Spleen (tissue), 11 donors: ENCODE measurements around the gene PTPN2. TPM values are rescaled to one million over a fixed set of nuclear protein-coding genes. Genes with fewer than 3 reads are reported as not detected.

Experiments
- DNase-seq: peaks from one replicate; pipeline ENCODE4 v3.0.0-alpha.2; 2020
- H3K27ac ChIP-seq, 8 donors: fragments of 200-600 bp; sonication (generic) in 7 of 8; 1 replicate in 4 of 8; 2 replicates in 4 of 8; pipeline versions ENCODE4 v1.5.0 to v1.8.0; 2016 to 2021; ENCODE audit warnings: inconsistent platforms in 4 of 8, mild to moderate bottlenecking in 4 of 8, moderate library complexity in 1 of 8
- H3K27me3 ChIP-seq, 7 donors: fragments of 200-600 bp; sonication (generic) in 6 of 7; replicated peaks in 1 of 7; 1 replicate in 4 of 7; 2 replicates in 3 of 7; pipeline versions ENCODE4 v1.5.0 to v1.8.0; 2016 to 2021; ENCODE audit warnings: inconsistent platforms in 3 of 7, mild to moderate bottlenecking in 1 of 7
- H3K36me3 ChIP-seq, 6 donors: fragments of 200-600 bp; sonication (generic) in 5 of 6; 1 replicate in 4 of 6; 2 replicates in 2 of 6; pipeline versions ENCODE4 v1.5.0 to v1.8.0; 2016 to 2021; ENCODE audit warnings: inconsistent platforms in 2 of 6
- H3K4me1 ChIP-seq, 6 donors: fragments of 200-600 bp; sonication (generic) in 5 of 6; 1 replicate in 3 of 6; 2 replicates in 3 of 6; pipeline versions ENCODE4 v1.5.0 to v1.8.0; 2016 to 2021; ENCODE audit warnings: inconsistent platforms in 3 of 6
- H3K4me3 ChIP-seq, 8 donors: fragments of 200-600 bp; sonication (generic) in 7 of 8; 1 replicate in 4 of 8; 2 replicates in 4 of 8; pipeline versions ENCODE4 v1.5.0 to v1.8.0; 2016 to 2021; ENCODE audit warnings: inconsistent platforms in 4 of 8, mild to moderate bottlenecking in 4 of 8, moderate library complexity in 2 of 8
- H3K9me3 ChIP-seq, 8 donors: fragments of 200-600 bp; sonication (generic) in 7 of 8; 1 replicate in 4 of 8; 2 replicates in 4 of 8; pipeline versions ENCODE4 v1.5.0 to v1.8.0; 2016 to 2021; ENCODE audit warnings: inconsistent platforms in 4 of 8
- POLR2A ChIP-seq, 3 donors: fragments of 450-650 bp; IDR thresholded peaks; one replicate each; pipeline ENCODE4 v1.5.1; 2017; ENCODE audit warnings: antibody characterized with exemption in 3 of 3, mild to moderate bottlenecking in 1 of 3
- POLR2AphosphoS5 ChIP-seq, 3 donors: sonication (generic); formaldehyde crosslinking; IDR thresholded peaks; one replicate each; pipeline ENCODE4 v1.5.1; 2017; ENCODE audit warnings: antibody characterized with exemption in 3 of 3
- WGBS, 5 donors: extraction: QIAGEN DNeasy Blood & Tissue Kit in 3 of 5; methylation state at CpG; one replicate each; pipeline versions ENCODE4 v1.1.5 to v1.1.7; 2013 to 2018; 5-methylcytosine and 5-hydroxymethylcytosine counted together
- intact Hi-C: fragments of 100-400 bp; cut with DNase I; formaldehyde crosslinking; loops from one replicate; pipeline ENCODE4 v1.15.0; 2023; ENCODE audit warnings: low total_unique reads
- polyA plus RNA-seq, 3 donors: library from polyadenylated mRNA; stranded (reverse); fragments of 200-250 nt; gene quantifications; one replicate each; pipeline ENCODE4 v1.2.1, GENCODE V29; 2013
- total RNA-seq, 7 donors: library from RNA; depleted of rRNA in 3 of 7; stranded (reverse); fragments of >200 nt in 3 of 7; fragmentation: NEBNext Ultra II Directional in 4 of 7; extraction: Animal tissue kit (Norgen Biotek cat#: 25700) in 4 of 7; gene quantifications; one replicate each; pipeline versions ENCODE4 v1.1.0 to v1.2.1, GENCODE V29; 2016 to 2021
- TF ChIP-seq, protein P1 (sequence below), 11 experiments: fragments of 200-600 bp in 7 of 11; fragments of 450-650 bp in 4 of 11; sonication (generic) in 4 of 11; IDR thresholded peaks in 8 of 11; conservative IDR thresholded peaks in 3 of 11; 1 replicate in 7 of 11; 2 replicates in 4 of 11; pipeline versions ENCODE4 v1.4.0 to v1.8.0; 2016 to 2021; ENCODE audit warnings: antibody characterized with exemption in 11 of 11, inconsistent platforms in 4 of 11, mild to moderate bottlenecking in 1 of 11
- donor health status: healthy with polysubstance abuse.
- donor health status: DM: no; HTN: no; CAD: no; lungs with moderate emphysema.
- donor health status: DM: no; HTN: no; CAD: no.
- donor health status: Bipolar disorder and iron deficiency.
- donor health status: healthy.
- donor health status: DM: no; HTN: no; CAD: no.
- donor health status: DM: yes; HTN: yes; CAD: no.

The PTPN2 gene
- total and polyA plus RNA-seq, 10 donors, result 47.9 to 92.1 (median 63.3) TPM

DNA sequence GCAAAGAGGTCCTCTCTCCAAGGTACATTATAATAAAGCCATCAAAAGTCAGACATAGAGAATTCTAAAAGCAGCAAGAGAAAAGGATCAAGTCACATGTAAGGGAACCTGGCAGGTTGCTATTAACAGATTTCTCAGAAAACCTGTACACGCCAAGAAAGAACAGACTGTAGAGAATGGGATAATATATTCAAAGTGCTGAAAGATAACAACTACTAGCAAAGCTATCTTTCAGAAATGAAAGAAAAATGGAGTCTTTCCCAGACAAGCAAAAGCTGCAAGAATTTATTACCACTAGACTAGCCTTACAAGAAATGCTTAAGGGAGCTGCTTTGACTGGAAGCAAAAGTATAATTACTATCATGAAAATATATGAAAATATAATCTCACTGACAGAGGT, 81.5 kb downstream of the PTPN2 start:
- Histone ChIP-seq H3K27ac (no peak overlapping the region), H3K9me3 (peaks cover 0 to 5% (median 0%) of the 10 kb centered on the region in 8 donors), H3K4me1 (peaks cover 0 to 6% (median 0%) of the 10 kb centered on the region in 6 donors), H3K36me3 (peaks cover 3 to 74% (median 37%) of the 10 kb centered on the region in 6 donors), H3K4me3 (no peak overlapping the region), H3K27me3 (no peaks in the 10 kb centered on the region)
- intact Hi-C loops, result no loop called here
- 93 to 97% (median 97%) methylated on average over 1 of the region's 1 CpG for WGBS, 5 donors
- TF ChIP-seq POLR2AphosphoS5 (IDR thresholded peaks at IDR 0.05) (no peak), POLR2A (IDR thresholded peaks at IDR 0.05) (no peak)
- TF ChIP-seq, protein P1, sequence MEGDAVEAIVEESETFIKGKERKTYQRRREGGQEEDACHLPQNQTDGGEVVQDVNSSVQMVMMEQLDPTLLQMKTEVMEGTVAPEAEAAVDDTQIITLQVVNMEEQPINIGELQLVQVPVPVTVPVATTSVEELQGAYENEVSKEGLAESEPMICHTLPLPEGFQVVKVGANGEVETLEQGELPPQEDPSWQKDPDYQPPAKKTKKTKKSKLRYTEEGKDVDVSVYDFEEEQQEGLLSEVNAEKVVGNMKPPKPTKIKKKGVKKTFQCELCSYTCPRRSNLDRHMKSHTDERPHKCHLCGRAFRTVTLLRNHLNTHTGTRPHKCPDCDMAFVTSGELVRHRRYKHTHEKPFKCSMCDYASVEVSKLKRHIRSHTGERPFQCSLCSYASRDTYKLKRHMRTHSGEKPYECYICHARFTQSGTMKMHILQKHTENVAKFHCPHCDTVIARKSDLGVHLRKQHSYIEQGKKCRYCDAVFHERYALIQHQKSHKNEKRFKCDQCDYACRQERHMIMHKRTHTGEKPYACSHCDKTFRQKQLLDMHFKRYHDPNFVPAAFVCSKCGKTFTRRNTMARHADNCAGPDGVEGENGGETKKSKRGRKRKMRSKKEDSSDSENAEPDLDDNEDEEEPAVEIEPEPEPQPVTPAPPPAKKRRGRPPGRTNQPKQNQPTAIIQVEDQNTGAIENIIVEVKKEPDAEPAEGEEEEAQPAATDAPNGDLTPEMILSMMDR (IDR thresholded peaks at IDR 0.05 in 8 of 11, conservative IDR thresholded peaks at IDR 0.05 in 3 of 11), result no peak
- DNase-seq, result no peak

DNA sequence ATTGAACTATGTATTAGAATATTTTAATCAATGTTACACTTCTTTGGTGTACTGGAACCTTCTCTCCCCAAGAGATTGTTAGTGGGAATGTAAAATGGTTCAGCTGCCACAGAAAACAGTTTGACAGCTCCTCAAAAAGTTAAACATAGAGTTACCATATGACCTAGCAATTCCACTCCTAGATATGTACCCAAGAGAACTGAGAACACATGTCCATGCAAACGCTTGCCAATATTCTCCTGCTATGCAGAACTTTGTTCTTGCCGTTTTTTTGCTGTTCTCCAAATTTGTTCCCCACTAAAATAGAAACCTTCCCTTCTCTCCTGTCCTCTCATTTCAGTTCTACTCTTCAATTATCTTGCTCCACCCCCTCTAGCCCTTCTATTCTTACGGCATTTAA, 87.6 kb downstream of the PTPN2 start:
- no peak overlapping the region for H3K4me3 ChIP-seq
- H3K27me3 ChIP-seq, result no peaks in the 10 kb centered on the region
- H3K4me1 ChIP-seq, result no peaks in the 10 kb centered on the region
- peaks cover 5 to 96% (median 45%) of the 10 kb centered on the region in 6 donors for H3K36me3 ChIP-seq
- DNase-seq, result no peak
- intact Hi-C loops, result no loop called here
- TF ChIP-seq, protein P1 (IDR thresholded peaks at IDR 0.05 in 8 of 11, conservative IDR thresholded peaks at IDR 0.05 in 3 of 11), result no peak
- no peak for TF ChIP-seq POLR2AphosphoS5 (IDR thresholded peaks at IDR 0.05)
- TF ChIP-seq POLR2A (IDR thresholded peaks at IDR 0.05), result no peak
- no peaks in the 10 kb centered on the region for H3K9me3 ChIP-seq
- WGBS, 5 donors, result 81 to 97% (median 92%) methylated on average over 3 of the region's 3 CpGs
- H3K27ac ChIP-seq, result no peak overlapping the region

DNA sequence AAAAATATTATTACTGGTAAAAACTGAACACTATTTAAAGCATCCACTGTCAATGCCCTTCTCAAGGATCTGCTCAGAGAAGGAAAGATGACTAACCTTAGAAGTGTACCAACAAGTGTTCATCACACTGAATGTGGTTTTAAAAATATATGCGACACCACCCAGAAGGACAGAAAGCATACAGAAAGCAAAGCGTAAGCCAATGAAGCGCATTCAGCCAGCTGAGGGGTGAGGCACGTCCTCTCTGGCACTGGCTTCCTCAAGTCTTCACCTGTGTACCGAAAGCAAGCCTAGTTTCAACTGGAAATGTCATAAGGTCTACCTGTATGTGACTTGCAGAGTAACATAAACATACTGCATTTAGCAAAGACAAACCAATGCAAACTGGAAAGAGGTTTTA, 92.4 kb downstream of the PTPN2 start:
- intact Hi-C loops, result no loop called here
- Histone ChIP-seq H3K9me3 (no peaks in the 10 kb centered on the region), H3K27me3 (no peaks in the 10 kb centered on the region), H3K36me3 (peaks cover 2 to 71% (median 19%) of the 10 kb centered on the region in 6 donors), H3K4me1 (no peaks in the 10 kb centered on the region), H3K4me3 (no peak overlapping the region), H3K27ac (no peak overlapping the region)
- DNase-seq, result no peak
- 82 to 95% (median 93%) methylated on average over 5 of the region's 5 CpGs for WGBS, 5 donors
- TF ChIP-seq, protein P1 (IDR thresholded peaks at IDR 0.05 in 8 of 11, conservative IDR thresholded peaks at IDR 0.05 in 3 of 11), result no peak
- TF ChIP-seq POLR2A (IDR thresholded peaks at IDR 0.05), result no peak
- TF ChIP-seq POLR2AphosphoS5 (IDR thresholded peaks at IDR 0.05), result no peak

DNA sequence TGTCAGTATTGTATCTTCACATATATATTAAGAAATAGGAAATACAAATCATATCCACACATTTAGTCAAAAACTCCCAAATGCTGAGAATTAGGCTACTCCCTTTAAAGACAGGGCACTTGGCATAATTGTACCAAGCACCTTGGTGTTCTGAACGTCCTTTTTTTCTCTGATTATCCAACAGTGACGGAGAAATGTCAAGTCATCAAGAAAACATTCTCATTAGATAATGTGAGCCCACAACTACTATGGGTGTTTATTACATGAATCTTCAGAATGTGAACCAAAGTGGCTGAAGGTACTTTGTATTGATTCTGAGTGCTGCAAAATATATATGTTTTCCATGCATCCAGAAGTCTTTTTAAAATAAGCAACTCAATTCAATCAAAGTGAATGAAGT, 97.4 kb downstream of the PTPN2 start:
- TF ChIP-seq, protein P1 (IDR thresholded peaks at IDR 0.05 in 8 of 11, conservative IDR thresholded peaks at IDR 0.05 in 3 of 11), result no peak
- no peak for TF ChIP-seq POLR2AphosphoS5 (IDR thresholded peaks at IDR 0.05)
- no peak for TF ChIP-seq POLR2A (IDR thresholded peaks at IDR 0.05)
- Histone ChIP-seq H3K9me3 (no peaks in the 10 kb centered on the region), H3K27ac (no peak overlapping the region), H3K4me3 (no peak overlapping the region), H3K4me1 (no peaks in the 10 kb centered on the region), H3K27me3 (no peaks in the 10 kb centered on the region), H3K36me3 (peaks cover 0 to 44% (median 3%) of the 10 kb centered on the region in 6 donors)
- intact Hi-C loops, result no loop called here
- 89 to 92% (median 91%) methylated on average over 2 of the region's 2 CpGs for WGBS, 5 donors
- DNase-seq, result no peak
